A549 (cell line): ENCODE measurements around the gene GIMAP2. TPM values are rescaled to one million over a fixed set of nuclear protein-coding genes. Genes with fewer than 3 reads are reported as not detected.

Source experiments
- ATAC-seq, 2 experiments: fragments of 200-7000 bp in 1 of 2; fragments of >200 bp in 1 of 2; cut with Nextera tagmentation in 1 of 2; cut with Tn5 transposase in 1 of 2; 3 replicates each; pipeline versions ENCODE4 v1.8.0 to v1.9.1; 2018 to 2020; ENCODE audit warnings: mild to moderate bottlenecking in 1 of 2, moderate library complexity in 1 of 2
- CTCF ChIA-PET: fragments of 300-600 bp; sonication (Branson Sonifier 250); formaldehyde crosslinking; extraction: SDS; loops from one replicate; lab custom pipeline; 2021; ENCODE audit warnings: antibody characterized with exemption, inconsistent platforms; lab: Yijun Ruan, JAX
- POLR2A ChIA-PET: fragments of 350-600 bp; formaldehyde crosslinking; extraction: SDS; loops from one replicate; lab custom pipeline; 2021; ENCODE audit warnings: antibody characterized with exemption, inconsistent platforms; lab: Yijun Ruan, JAX
- DNase-seq, 2 experiments: peaks; one replicate each; pipeline versions ENCODE4 v3.0.0 to v3.0.0-alpha.2; 2011 to 2016; ENCODE audit warnings: low read depth in 1 of 2, low spot score in 1 of 2
- FAIRE-seq: peaks from 2 replicates; lab custom pipeline; 2011; peaks lifted over from hg19 to GRCh38; lab: Jason Lieb, UNC
- H3K27ac ChIP-seq, 2 experiments: fragments of >200 bp; sonication (Bioruptor Twin); formaldehyde crosslinking; 3 replicates each; pipeline ENCODE4 v1.5.1; 2016 to 2017
- H3K4me1 ChIP-seq: fragments of >200 bp; sonication (Bioruptor Twin); formaldehyde crosslinking; 3 replicates; pipeline ENCODE4 v1.6.1; 2016
- H3K4me2 ChIP-seq: fragments of >200 bp; sonication (Bioruptor Twin); formaldehyde crosslinking; 3 replicates; pipeline ENCODE4 v1.6.1; 2016
- H3K4me3 ChIP-seq: fragments of >200 bp; sonication (Bioruptor Twin); formaldehyde crosslinking; 3 replicates; pipeline ENCODE4 v1.5.1; 2016
- H3K9me3 ChIP-seq: fragments of >200 bp; sonication (Bioruptor Twin); formaldehyde crosslinking; 3 replicates; pipeline ENCODE4 v1.6.1; 2016
- BCL3 ChIP-seq: fragments of >200 bp; sonication (Bioruptor Twin); formaldehyde crosslinking; IDR thresholded peaks from 3 replicates; pipeline ENCODE4 v1.6.1; 2016
- BHLHE40 ChIP-seq: IDR thresholded peaks from 2 replicates; pipeline ENCODE4 v1.6.1; 2012; ENCODE audit warnings: low read depth, low read length, inconsistent platforms
- CHD4 ChIP-seq: fragments of 200-600 bp; sonication (generic); IDR thresholded peaks from 2 replicates; pipeline ENCODE4 v1.6.1; 2016; ENCODE audit warnings: antibody characterized with exemption, mild to moderate bottlenecking, borderline replicate concordance
- EHF ChIP-seq: fragments of 250-450 bp; sonication (Bioruptor Pico); IDR thresholded peaks from 2 replicates; pipeline ENCODE4 v1.5.0; 2020; ENCODE audit warnings: mild to moderate bottlenecking
- EHMT2 ChIP-seq: fragments of 200-600 bp; sonication (generic); IDR thresholded peaks from 2 replicates; pipeline ENCODE4 v1.6.1; 2016; ENCODE audit warnings: antibody characterized with exemption, low read depth, mild to moderate bottlenecking, moderate library complexity
- ELK1 ChIP-seq: fragments of 150-350 bp; IDR thresholded peaks from 2 replicates; pipeline ENCODE4 v1.6.1; 2014; ENCODE audit warnings: low read depth, mild to moderate bottlenecking, low read length
- FOXS1 ChIP-seq: fragments of 250-450 bp; sonication (Bioruptor Pico); IDR thresholded peaks from 2 replicates; pipeline ENCODE4 v1.5.0; 2020; ENCODE audit warnings: mild to moderate bottlenecking, moderate library complexity
- HEYL ChIP-seq: fragments of 250-450 bp; sonication (Bioruptor Pico); IDR thresholded peaks from 2 replicates; pipeline ENCODE4 v1.8.0; 2021; ENCODE audit warnings: mild to moderate bottlenecking, moderate library complexity
- HOXA7 ChIP-seq: fragments of 250-450 bp; sonication (Bioruptor Pico); IDR thresholded peaks from 2 replicates; pipeline ENCODE4 v1.5.0; 2020; ENCODE audit warnings: mild to moderate bottlenecking, moderate library complexity
- KDM5A ChIP-seq: fragments of 200-600 bp; sonication (generic); IDR thresholded peaks from 2 replicates; pipeline ENCODE4 v1.6.1; 2016; ENCODE audit warnings: antibody characterized with exemption, mild to moderate bottlenecking
- MAZ ChIP-seq: fragments of 150-350 bp; IDR thresholded peaks from 2 replicates; pipeline ENCODE4 v1.6.1; 2014; ENCODE audit warnings: antibody characterized with exemption, low read depth, low read length, borderline replicate concordance
- MYC ChIP-seq: IDR thresholded peaks from 2 replicates; pipeline ENCODE4 v1.6.1; 2012; ENCODE audit warnings: mild to moderate bottlenecking, inconsistent platforms, low read length, improper control_type of control experiment, borderline replicate concordance
- NPAS2 ChIP-seq: fragments of 250-450 bp; sonication (Bioruptor Pico); IDR thresholded peaks from 2 replicates; pipeline ENCODE4 v1.8.0; 2022; ENCODE audit warnings: mild to moderate bottlenecking, moderate library complexity, borderline replicate concordance
- NR3C1 ChIP-seq: fragments of >200 bp; sonication (Bioruptor Twin); formaldehyde crosslinking; IDR thresholded peaks from 3 replicates; pipeline ENCODE4 v1.6.1; 2017
- PHF8 ChIP-seq: fragments of 200-600 bp; sonication (generic); IDR thresholded peaks from 2 replicates; pipeline ENCODE4 v1.6.1; 2016; ENCODE audit warnings: low read depth, mild to moderate bottlenecking, antibody characterized with exemption, moderate library complexity, borderline replicate concordance
- POLR2A ChIP-seq: IDR thresholded peaks from 2 replicates; pipeline ENCODE4 v1.6.1; 2012; ENCODE audit warnings: mild to moderate bottlenecking, low read length
- POLR2AphosphoS2 ChIP-seq: conservative IDR thresholded peaks from 2 replicates; pipeline ENCODE4 v1.6.1; 2012; ENCODE audit warnings: low read length, improper control_type of control experiment, inconsistent platforms
- RAD21 ChIP-seq, 2 experiments: fragments of >200 bp in 1 of 2; sonication (Bioruptor Twin) in 1 of 2; formaldehyde crosslinking in 1 of 2; IDR thresholded peaks in 1 of 2; conservative IDR thresholded peaks in 1 of 2; 2 replicates in 1 of 2; 3 replicates in 1 of 2; pipeline ENCODE4 v1.6.1; 2012 to 2018; ENCODE audit warnings: inconsistent platforms in 1 of 2
- REST ChIP-seq: fragments of 200-600 bp; sonication (generic); IDR thresholded peaks from 2 replicates; pipeline ENCODE4 v1.6.1; 2016; ENCODE audit warnings: antibody characterized with exemption, mild to moderate bottlenecking, moderate library complexity
- TP53 ChIP-seq: fragments of 250-450 bp; sonication (Bioruptor Pico); IDR thresholded peaks from 2 replicates; pipeline ENCODE4 v1.5.0; 2021; ENCODE audit warnings: mild to moderate bottlenecking, moderate library complexity
- USF2 ChIP-seq: fragments of 450-650 bp; IDR thresholded peaks from 2 replicates; pipeline ENCODE4 v1.6.1; 2014; ENCODE audit warnings: antibody characterized with exemption
- ZSCAN20 ChIP-seq: fragments of 250-450 bp; sonication (Bioruptor Pico); IDR thresholded peaks from 2 replicates; pipeline ENCODE4 v1.8.0; 2022; ENCODE audit warnings: mild to moderate bottlenecking, moderate library complexity
- WGBS: methylation state at CpG from one replicate; pipeline ENCODE4 v1.1.6; 2017; ENCODE audit errors: missing lambda C conversion rate; 5-methylcytosine and 5-hydroxymethylcytosine counted together
- polyA minus RNA-seq: library from RNA; depleted of rRNA, polyadenylated mRNA; stranded (reverse); fragments of >200 nt; gene quantifications from 2 replicates; pipeline ENCODE4 v1.2.3, GENCODE V29; 2011; rRNA and poly(A)+ RNA removed
- polyA plus RNA-seq, 4 experiments: library from polyadenylated mRNA; depleted of rRNA in 3 of 4; stranded (reverse); fragments of >200 nt; fragmentation: RNase III in 1 of 4; extraction: RNeasy Plus Mini Kit Qiagen cat#74134 plus additional on column Dnase treatment in 1 of 4; gene quantifications; 2 replicates in 3 of 4; 3 replicates in 1 of 4; pipeline ENCODE4 v1.2.3, GENCODE V29; 2011 to 2017
- TF ChIP-seq, protein P1 (sequence below): fragments of >200 bp; sonication (Bioruptor Twin); formaldehyde crosslinking; IDR thresholded peaks from 3 replicates; pipeline ENCODE4 v1.5.1; 2016

The GIMAP2 gene
- polyA plus RNA-seq (2011; rRNA removed), result 0.12 and 0.14 TPM in 2 replicates
- 0.03 TPM in 1 of 2 replicates, not detected in the other for polyA plus RNA-seq (2012; cell fraction: cytosol; rRNA removed)
- polyA plus RNA-seq (2012; cell fraction: nucleus; rRNA removed), result not detected in 2 replicates
- 0.12 TPM in 1 of 3 replicates, not detected in the others for polyA plus RNA-seq (2017; fragmentation: RNase III; extraction: RNeasy Plus Mini Kit Qiagen cat#74134 plus additional on column Dnase treatment)
- not detected in 2 replicates for polyA minus RNA-seq

DNA sequence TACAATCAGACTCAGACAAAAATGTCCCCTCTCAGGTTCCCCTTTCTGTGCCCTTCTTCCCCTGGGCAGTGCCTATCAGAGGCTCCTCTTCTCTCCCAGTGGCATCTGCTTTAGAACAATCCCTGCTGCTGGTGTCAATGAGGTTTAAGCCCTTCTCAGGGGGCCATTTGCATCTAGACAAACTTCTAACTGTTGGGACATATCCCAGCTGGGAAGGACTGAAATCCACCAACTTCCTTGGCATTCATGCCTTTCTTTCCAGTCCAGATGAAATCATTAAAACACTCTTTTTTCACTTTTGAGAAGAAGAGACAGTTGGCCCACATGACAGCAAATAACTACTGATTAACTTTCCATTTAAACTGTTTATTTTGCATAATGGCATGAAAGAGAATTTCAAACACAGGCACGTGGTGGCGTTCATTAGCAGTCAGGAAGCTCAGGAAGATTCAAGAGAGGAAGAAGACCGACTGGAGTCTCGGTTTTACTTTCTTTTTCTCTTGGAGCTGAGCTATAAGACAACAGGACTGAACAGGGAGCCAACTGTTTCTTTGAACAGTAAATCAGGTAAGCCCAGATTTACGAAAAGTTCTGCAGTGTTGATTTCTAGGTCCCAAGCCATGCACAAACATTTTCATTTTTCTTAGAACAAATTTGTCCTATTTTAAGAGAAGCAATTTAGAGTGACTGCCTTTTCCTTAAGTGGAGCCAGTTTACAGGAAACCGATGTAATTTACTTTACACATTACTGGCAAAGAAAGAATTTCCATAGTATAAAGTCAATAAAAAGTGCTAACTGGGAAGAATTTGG is at the start of gene GIMAP2:
Gene GIMAP2, plus strand, starts transcription at position 488 of the 811 bp plus-strand sequence. CDS start 1,354 bp downstream, outside the sequence.
- no peak within 1 kb of the TSS for H3K4me3 ChIP-seq
- no peak for FAIRE-seq
- H3K4me2 ChIP-seq, result peak within 1 kb of the TSS; percentile 65
- POLR2A ChIA-PET, result no interaction called here
- TF ChIP-seq NR3C1, result no peak
- TF ChIP-seq BCL3, result no peak
- no peak for TF ChIP-seq CHD4
- no peak for TF ChIP-seq HEYL (CRISPR knock-in tag)
- no peak for TF ChIP-seq RAD21 (conservative IDR thresholded peaks at IDR 0.05 in 1 of 2, IDR thresholded peaks at IDR 0.05 in 1 of 2)
- no peak for TF ChIP-seq USF2
- no peak for TF ChIP-seq MAZ
- TF ChIP-seq BHLHE40, result no peak
- TF ChIP-seq HOXA7 (CRISPR knock-in tag), result no peak
- no peak for TF ChIP-seq TP53 (CRISPR knock-in tag)
- H3K9me3 ChIP-seq, result no peaks in the 10 kb centered on the region
- no peak within 1 kb of the TSS for H3K27ac ChIP-seq
- WGBS, result 4% methylated on average over 6 of the region's 6 CpGs
- H3K4me1 ChIP-seq, result no peaks in the 10 kb centered on the region
- DNase-seq, result no peak
- CTCF ChIA-PET, result no interaction called here
- peak; percentile 38 to 56; a peak in 4 of 6 replicates for ATAC-seq

- FAIRE-seq (no peak), DNase-seq (no peak), ATAC-seq (no peak)
- H3K27ac ChIP-seq, result no peak overlapping the region
- ChIA-PET CTCF (no interaction called here), POLR2A (no interaction called here)
- no peaks in the 10 kb centered on the region for H3K4me1 ChIP-seq
- no peak overlapping the region for H3K4me3 ChIP-seq
- no peak overlapping the region for H3K4me2 ChIP-seq
- H3K9me3 ChIP-seq, result 0 out of 3 replicates have a peak, but pooled peaks cover 3% of the 10 kb centered on the region
- no peak for TF ChIP-seq FOXS1 (CRISPR knock-in tag)
- no peak for TF ChIP-seq HOXA7 (CRISPR knock-in tag)
- no peak for TF ChIP-seq NPAS2 (CRISPR knock-in tag)
- TF ChIP-seq TP53 (CRISPR knock-in tag), result no peak
- TF ChIP-seq PHF8, result no peak
- TF ChIP-seq EHF (CRISPR knock-in tag), result no peak
- TF ChIP-seq MYC, result no peak
Observed at GRCh38 chr7:150641854-150642253, 43.7 kb upstream of the GIMAP2 start.

GRCh38 chr7:150642926-150643325 is 42.6 kb upstream of the GIMAP2 start:
- Histone ChIP-seq H3K27ac (no peak overlapping the region), H3K9me3 (0 out of 3 replicates have a peak, but pooled peaks cover 3% of the 10 kb centered on the region), H3K4me2 (no peak overlapping the region), H3K4me3 (no peak overlapping the region), H3K4me1 (no peaks in the 10 kb centered on the region)
- CTCF ChIA-PET, result no interaction called here
- POLR2A ChIA-PET, result no interaction called here
- DNase-seq (no peak), ATAC-seq (no peak), FAIRE-seq (no peak)
- WGBS, result 1% methylated on average over 5 of the region's 5 CpGs
- TF ChIP-seq POLR2AphosphoS2 (no peak), EHMT2 (no peak), KDM5A (no peak), POLR2A (no peak), MAZ (no peak), ZSCAN20 (CRISPR knock-in tag) (no peak), PHF8 (no peak), CHD4 (no peak), ELK1 (no peak), REST (no peak)
- TF ChIP-seq, protein P1, sequence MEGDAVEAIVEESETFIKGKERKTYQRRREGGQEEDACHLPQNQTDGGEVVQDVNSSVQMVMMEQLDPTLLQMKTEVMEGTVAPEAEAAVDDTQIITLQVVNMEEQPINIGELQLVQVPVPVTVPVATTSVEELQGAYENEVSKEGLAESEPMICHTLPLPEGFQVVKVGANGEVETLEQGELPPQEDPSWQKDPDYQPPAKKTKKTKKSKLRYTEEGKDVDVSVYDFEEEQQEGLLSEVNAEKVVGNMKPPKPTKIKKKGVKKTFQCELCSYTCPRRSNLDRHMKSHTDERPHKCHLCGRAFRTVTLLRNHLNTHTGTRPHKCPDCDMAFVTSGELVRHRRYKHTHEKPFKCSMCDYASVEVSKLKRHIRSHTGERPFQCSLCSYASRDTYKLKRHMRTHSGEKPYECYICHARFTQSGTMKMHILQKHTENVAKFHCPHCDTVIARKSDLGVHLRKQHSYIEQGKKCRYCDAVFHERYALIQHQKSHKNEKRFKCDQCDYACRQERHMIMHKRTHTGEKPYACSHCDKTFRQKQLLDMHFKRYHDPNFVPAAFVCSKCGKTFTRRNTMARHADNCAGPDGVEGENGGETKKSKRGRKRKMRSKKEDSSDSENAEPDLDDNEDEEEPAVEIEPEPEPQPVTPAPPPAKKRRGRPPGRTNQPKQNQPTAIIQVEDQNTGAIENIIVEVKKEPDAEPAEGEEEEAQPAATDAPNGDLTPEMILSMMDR, result no peak
